COLO668 (cell line): ENCODE measurements around the gene RNF121.

Experiments
- DNase-seq: peaks from one replicate; lab custom pipeline; 2025; ENCODE audit not compliant: unreplicated experiment; lab: John Stamatoyannopoulos, UW

RNF121 gene

DNA sequence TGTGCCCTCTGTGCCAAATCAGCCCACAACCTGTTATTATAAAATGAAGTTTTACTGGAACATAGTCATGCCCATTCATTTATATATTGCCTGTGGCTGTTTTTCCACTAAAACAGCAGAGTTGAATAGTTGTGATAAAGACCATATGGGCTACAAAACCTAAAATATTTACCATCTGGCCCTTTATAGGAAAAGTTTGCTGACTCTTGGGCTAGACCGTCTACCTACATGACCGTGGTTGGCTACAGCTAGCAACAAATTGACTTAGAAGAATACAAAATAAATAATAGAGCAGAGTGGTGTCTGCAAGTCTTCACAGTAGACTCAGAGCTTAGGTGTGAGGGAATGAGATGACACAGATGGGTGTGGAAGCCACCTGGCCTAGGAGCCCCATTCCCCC, 58.7 kb downstream of the RNF121 start:
- no peak for DNase-seq

DNA sequence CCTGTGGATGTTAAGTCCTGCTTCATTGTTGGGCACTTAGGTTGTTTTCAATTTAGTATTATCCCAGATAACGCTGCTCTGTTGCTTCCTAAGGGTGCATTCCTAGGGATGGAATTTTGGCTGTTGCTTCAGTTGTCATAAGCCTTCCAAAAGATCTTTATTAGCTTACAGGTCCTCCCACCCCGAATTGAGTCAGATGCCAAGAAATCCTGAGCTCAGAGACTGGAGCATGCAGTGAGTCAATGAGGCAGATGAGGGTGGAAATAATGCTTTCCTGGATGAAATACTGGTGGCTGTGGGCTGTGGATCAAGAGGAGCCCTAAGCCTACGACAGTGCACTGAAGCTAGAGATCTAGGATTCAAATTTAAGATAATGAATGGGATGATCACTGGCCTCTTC, 59.2 kb downstream of the RNF121 start:
- DNase-seq = no peak

DNA sequence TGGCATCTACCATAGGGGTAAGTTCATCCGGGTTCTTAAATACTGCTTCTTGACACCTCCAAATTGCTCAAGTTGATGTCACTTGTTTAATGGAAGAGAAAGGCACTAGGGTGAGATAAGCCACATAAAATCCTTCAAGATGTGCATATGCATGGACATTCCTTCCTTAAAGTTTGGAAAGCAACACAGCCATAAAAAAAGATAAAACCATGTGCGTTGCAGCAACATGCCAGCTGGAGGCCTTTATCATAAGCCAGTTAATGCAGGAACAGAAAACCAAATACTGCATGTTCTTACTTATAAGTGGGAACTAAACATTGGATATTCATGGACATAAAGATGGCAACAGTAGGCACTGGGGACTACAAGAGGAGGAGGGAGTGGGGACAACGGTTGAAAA, 61.9 kb downstream of the RNF121 start:
- DNase-seq = no peak

DNA sequence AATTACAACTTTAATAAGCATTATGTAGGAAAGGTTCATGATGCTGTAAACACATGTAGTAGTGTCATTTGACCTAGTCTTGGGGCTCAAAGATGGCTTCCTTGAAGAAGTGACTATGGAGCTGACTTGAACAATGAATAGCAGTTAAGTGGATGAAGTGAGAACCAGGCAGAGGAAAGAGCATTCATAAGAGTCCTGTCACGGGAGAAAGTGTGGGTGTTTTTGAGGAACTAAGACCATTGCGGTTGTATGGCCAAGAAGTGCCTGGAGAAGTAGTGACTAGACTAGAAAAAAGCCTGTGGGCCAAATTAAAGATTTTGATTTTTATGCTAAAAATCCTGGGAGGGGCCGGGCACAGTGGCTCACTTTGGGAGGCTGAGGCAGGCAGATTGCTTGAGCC, 62.6 kb downstream of the RNF121 start:
- no peak for DNase-seq

DNA sequence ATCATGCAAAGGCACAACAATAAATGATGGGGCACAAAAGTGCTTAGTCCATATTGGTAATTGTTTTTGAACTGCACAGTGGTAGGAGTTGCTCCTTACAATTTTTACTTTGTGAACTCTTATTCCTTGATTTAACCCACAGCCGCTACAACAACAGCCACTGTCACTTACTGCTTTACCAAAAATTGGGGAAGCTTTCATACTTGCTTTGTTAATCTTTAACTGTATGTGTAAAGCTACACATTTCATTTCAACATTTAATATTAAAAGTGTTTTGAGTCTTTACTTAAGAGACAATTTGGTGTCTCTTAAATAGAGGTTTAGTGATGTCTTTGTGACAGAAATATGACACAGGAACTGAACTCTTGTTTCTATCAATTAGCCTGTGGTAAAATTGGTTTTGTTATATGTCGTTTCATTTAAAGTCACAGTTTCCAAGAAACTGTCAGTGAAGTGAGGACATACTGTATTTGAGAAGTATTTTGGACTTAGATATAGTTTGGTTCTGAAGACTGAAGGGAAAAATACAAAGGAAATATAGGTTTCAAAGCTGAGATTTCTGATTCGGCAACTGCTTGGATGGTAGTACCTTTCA, 63.4 kb downstream of the RNF121 start:
- no peak for DNase-seq

DNA sequence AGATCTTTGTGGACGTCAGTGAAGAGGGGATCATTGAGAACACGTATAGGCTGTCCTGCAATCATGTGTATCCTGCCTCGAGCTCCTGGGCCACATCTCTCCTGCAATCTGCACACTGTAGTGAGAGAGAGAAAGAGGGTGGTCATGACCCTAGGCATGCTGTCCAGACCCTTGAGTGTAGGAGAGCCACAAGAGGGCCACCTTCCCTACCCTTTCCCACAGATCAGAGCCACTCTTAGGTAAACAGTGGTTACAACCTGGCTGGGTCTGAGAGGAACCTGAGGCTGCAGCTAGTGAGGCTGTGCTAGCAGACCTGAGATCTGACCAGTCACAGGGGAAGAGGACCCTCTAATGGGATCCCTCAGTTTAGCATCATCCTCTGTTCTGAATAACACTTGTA, 65.9 kb downstream of the RNF121 start:
- no peak for DNase-seq

DNA sequence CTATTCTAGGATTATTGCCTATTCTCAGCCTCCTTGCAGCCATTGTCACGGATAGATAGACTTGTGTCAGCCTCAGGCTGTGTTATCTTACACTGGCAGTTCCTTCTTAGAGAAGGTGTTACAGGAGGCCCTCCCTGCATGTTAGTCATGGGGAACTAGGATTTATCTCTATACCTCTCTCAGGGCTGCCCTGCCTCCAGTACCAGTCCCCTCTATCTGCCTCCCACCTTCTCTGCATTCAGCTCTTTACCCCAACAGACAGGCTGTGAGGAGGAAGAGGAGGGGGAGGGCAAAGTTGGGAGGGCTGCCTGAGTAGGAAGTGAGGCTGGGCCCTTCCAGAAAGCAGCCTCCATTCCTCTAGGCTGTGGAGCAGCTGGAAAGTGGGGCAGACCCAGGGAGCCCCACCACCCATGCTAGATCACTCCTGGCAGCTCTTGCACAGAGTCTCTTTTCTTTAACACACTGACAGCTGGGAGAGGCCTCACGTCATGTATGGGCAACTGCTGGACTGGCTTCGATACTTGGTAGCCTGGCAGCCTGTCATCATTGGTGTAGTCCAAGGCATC, 67.0 kb downstream of the RNF121 start:
- DNase-seq = no peak

DNA sequence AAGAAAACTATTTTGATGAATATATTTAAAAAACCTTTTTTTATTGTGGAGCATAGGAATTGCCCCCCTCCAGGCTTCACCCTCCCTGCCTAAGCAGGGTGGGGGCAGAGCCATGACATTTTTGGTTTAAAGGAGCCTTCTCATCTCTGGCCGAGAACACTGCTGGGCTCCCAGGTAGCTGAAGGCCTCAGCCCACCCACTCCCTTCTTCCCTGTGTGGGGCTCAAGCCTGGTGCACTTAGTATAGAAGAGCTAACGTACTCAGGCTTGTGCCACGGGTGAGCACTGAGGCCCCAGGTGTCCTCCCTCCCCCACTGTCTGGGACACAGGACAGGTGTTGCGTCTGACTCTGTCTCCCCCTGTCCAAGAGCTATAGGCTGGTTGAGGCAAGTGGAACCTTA, 67.7 kb downstream of the RNF121 start:
- DNase-seq = no peak

DNA sequence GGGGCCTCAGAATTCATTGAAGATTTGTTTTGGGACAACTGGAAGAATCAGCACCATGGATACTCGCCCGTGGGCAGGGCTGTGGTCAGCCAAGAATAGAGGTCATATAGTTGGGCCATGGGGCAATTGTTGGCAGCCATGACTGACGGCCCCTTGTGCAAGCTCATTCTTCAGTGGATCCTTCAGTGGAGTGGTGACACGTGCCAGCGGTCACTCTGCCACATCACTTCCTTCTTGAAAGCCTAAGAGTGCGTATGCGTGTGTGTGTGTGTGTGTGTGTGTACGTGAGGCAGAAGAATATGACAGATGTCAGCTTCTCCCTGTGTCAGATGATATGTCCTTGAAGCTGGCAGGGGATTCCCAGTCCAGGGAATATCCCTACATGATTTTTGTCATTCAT, 68.1 kb downstream of the RNF121 start:
- DNase-seq = no peak

DNA sequence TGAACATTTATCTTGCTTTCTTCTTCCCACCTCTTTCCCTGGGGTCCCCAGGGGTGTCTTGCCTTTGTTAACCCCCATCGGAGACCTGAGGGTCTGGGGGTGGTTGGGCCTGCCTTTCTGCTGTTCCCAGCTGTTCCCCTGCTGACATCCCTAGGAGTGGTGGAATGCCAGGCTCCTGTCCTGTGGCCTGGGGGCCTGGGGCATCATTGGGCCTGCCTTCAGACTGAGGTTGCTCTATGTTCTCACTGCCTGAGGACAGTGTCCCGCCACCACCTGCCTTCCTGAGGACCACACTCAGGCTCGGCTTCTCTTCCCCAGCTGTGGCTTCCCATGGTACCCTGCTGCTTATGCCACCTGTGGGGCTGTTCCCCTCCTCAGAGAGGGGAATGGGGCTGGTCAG, 68.7 kb downstream of the RNF121 start:
- no peak for DNase-seq

DNA sequence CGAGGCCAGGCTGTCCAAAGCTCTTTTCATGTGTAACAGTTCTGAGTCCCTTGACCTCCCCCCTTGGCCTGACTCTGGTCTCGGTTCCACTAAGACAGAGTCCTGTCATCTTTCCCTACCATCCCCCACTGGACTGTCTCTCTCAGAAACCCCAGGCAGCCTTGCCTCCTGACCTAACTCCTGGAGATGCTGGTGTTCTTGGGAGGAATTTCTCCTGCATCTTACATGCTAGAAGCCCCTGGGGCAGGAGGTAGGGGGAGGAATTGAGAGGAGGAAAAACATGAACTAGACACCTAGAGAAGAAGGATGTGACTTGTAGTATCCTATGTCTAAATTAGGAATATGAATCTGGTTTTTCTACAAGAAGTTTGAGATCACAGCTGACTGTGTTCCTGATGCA, 69.2 kb downstream of the RNF121 start:
- no peak for DNase-seq

DNA sequence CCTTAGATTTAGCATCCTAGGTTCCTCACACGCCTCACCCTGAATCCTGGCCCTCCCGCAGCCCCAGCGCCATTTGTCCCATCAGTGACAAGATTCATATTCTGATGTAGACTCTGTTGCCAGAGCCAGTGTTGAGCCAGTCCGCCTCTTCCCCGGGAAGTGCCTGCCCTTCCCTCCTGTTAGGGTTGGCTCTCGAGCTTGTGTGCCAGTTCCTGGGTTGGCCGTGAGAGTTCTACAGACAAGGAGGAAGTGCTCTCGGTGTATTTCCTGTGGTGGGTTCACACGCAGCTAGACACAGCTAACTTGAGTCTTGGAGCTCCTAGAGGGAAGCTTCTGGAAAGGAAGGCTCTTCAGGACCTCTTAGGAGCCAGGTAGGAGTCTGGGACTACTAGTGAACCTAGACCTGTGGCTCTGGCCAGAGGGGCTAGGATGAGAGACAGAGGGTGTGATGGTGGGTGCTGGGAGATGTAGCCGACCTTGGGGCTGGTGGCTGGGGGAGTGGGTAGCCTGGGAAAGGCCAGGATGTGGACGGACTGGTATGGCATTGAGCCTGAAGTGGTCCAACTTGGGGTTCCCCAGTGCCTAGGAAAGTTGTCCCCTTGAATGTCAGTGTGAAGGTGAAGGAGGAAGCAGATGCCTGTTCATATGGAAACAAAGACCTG, 69.9 kb downstream of the RNF121 start, which contains the start of gene IL18BP:
Gene IL18BP (plus strand): TSS at position 261 of the 662 bp plus-strand sequence. CDS start 1,076 bp downstream, outside the sequence.
- no peak for DNase-seq

DNA sequence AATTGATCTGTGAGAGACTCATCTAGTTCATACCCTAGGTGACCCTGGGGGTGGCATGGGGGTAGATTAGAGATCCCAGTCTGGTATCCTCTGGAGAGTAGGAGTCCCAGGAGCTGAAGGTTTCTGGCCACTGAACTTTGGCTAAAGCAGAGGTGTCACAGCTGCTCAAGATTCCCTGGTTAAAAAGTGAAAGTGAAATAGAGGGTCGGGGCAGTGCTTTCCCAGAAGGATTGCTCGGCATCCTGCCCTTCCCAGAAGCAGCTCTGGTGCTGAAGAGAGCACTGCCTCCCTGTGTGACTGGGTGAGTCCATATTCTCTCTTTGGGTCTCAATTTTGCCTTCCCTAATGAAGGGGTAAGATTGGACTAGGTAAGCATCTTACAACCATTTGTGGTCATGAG, 70.5 kb downstream of the RNF121 start:
- DNase-seq = no peak

DNA sequence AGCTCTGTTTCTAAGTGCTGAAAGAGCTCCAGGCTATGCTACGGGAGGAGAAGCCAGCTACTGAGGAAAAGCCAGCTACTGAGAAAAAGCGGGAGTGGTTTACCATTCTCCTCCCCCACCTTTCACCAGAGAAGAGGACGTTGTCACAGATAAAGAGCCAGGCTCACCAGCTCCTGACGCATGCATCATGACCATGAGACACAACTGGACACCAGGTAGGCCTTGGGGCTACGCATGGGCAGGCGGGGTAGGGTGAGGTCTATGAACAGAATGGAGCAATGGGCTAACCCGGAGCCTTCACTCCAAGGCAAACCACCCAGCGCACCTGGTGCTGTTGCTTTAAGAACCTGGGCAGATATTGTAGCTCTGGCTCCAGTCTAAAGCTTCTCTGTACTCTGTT, 71.0 kb downstream of the RNF121 start:
- no peak for DNase-seq

DNA sequence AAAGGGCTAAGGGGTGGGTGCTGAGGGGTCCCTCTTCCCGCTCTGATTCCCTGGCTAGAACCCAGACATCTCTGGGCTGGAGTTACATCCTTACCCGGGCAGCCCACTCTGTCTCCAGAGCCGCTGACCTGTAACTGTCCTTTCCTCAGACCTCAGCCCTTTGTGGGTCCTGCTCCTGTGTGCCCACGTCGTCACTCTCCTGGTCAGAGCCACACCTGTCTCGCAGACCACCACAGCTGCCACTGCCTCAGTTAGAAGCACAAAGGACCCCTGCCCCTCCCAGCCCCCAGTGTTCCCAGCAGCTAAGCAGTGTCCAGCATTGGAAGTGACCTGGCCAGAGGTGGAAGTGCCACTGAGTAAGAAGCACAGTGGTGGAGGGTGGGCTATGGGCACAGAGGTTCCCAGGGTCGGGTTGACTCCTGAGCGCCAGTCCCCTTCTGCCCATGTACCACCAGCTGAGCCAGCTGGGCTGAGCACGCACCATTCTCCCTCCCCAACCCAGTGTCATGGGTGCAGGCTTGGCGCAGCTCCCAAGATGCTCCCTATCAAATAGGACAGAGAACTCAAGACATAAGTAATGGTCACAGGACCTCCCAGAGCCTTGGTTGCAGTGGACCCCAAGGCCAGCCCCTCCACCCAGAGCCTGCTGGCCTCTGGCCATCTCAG, 71.5 kb downstream of the RNF121 start:
- DNase-seq = no peak

DNA sequence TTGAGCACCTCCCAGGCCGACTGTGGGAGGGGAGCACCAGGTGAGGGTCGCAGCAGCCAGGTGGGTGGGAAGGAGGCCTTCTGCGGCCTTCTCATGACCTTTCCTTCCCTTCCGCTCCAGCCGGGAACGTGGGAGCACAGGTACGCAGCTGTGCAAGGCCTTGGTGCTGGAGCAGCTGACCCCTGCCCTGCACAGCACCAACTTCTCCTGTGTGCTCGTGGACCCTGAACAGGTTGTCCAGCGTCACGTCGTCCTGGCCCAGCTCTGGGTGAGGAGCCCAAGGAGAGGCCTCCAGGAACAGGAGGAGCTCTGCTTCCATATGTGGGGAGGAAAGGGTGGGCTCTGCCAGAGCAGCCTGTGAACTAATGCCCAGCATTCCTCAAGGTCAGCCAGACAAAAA, 72.4 kb downstream of the RNF121 start:
- DNase-seq = no peak

DNA sequence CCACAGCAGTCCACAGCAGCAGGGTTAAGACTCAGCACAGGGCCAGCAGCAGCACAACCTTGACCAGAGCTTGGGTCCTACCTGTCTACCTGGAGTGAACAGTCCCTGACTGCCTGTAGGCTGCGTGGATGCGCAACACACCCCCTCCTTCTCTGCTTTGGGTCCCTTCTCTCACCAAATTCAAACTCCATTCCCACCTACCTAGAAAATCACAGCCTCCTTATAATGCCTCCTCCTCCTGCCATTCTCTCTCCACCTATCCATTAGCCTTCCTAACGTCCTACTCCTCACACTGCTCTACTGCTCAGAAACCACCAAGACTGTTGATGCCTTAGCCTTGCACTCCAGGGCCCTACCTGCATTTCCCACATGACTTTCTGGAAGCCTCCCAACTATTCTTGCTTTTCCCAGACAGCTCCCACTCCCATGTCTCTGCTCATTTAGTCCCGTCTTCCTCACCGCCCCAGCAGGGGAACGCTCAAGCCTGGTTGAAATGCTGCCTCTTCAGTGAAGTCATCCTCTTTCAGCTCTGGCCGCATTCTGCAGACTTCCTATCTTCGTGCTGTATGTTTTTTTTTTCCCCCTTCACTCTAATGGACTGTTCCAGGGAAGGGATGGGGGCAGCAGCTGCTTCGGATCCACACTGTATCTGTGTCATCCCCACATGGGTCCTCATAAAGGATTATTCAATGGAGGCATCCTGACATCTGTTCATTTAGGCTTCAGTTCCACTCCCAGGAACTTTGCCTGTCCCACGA, 73.2 kb downstream of the RNF121 start:
- no peak for DNase-seq

DNA sequence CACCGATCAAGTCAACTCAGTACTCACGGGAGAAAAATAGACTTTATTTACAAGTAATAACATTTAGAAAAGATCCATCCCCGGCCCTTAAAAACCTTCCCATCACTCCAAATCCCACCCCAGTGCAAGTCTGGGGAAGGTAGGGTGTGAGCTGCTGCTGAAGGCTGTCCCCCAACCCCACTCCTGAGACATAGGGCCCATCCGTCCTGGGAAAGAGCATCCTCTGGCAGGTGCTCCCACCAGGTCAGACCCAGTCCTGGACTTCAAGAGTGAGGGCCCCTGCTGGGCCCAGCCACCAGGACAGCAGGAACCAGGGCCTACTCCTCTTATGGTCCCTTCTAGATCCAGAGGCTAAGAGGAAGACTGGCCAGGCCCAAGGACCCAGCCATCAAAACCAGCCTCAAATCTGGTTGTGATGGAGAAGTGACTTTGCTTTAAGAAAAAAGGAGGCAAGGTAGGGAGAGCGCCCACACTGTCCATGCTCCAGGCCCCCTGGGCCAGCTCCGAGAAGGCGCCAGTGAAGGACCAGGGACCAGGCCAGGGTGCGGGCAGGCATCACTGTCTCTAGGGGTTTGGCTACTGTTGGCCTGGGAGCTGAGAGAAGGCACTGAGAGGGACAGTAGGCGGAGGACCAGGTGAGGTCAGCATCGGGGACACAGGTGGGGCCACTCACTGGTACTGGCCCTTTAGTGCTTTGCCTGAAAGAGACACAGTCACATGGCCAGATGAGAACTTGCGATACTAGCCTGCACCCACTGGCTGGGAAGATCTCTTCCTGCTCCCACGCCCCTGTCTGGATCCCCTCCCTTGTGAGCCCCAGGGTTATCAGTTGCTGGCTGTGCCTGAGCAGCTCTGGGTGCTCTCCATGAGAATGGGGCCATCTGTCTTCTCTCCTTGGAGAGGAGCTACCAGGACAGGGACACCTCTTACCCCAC, 74.3 kb downstream of the RNF121 start:
- DNase-seq = no peak

DNA sequence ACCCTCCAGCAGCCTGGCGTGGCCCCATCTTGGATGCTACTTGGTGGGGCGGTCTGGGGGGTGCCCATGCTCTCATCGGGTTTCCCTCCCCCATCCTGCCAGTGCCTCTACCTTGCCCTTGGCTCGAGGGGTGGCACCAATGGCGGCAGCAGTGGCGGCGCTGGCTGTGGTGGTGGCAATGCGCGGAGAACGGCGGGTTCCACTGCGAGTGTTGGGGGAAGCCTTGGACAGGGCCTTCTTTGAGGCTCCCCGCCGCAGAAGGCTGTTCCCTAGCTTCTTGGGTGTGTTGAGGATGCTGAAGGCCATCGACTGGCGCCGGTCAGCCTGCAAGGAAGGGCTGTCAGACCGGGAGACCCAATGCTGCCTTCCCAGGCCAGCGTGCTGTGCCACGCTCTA, 74.9 kb downstream of the RNF121 start:
- DNase-seq = no peak
